GM12875 (cell line): ENCODE results near the gene TGFB1I1.
"Not testable (repeated sequence)": the region's sequence is repeated elsewhere in the genome, so short reads cannot be mapped to it uniquely, and the experiment has no call there.

Experiments
- H3K4me3 ChIP-seq: one replicate; pipeline ENCODE4 v1.5.1; 2011; ENCODE audit warnings: low read depth, low read length, control low read depth
- TF ChIP-seq, protein P1 (sequence below): IDR thresholded peaks from 2 replicates; pipeline ENCODE4 v1.5.1; 2011; ENCODE audit warnings: low read depth, mild to moderate bottlenecking, control low read depth, inconsistent platforms, low read length, moderate library complexity, borderline replicate concordance; ENCODE audit not compliant: insufficient read depth

Gene TGFB1I1

DNA sequence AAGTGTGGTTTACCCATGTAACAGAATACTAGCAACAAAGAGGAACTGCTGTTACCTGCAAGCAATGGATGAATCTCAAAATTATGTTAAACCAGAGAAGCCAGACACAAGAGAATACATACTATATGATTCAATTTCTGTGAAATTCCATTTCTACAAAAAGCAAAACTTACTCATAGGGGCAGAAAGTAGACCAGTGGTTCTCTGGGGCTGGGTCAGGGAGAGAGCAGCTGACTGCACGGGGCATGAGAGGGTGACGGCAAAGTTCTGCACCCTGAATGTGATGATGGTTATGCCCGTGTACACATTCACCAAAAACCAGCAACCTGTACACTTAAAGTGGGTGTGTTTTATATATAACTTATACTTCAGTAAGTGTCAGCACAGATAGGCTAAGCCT, 32.4 kb upstream of the TGFB1I1 start:
- no peak overlapping the region for H3K4me3 ChIP-seq
- TF ChIP-seq, protein P1, sequence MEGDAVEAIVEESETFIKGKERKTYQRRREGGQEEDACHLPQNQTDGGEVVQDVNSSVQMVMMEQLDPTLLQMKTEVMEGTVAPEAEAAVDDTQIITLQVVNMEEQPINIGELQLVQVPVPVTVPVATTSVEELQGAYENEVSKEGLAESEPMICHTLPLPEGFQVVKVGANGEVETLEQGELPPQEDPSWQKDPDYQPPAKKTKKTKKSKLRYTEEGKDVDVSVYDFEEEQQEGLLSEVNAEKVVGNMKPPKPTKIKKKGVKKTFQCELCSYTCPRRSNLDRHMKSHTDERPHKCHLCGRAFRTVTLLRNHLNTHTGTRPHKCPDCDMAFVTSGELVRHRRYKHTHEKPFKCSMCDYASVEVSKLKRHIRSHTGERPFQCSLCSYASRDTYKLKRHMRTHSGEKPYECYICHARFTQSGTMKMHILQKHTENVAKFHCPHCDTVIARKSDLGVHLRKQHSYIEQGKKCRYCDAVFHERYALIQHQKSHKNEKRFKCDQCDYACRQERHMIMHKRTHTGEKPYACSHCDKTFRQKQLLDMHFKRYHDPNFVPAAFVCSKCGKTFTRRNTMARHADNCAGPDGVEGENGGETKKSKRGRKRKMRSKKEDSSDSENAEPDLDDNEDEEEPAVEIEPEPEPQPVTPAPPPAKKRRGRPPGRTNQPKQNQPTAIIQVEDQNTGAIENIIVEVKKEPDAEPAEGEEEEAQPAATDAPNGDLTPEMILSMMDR, result no peak

DNA sequence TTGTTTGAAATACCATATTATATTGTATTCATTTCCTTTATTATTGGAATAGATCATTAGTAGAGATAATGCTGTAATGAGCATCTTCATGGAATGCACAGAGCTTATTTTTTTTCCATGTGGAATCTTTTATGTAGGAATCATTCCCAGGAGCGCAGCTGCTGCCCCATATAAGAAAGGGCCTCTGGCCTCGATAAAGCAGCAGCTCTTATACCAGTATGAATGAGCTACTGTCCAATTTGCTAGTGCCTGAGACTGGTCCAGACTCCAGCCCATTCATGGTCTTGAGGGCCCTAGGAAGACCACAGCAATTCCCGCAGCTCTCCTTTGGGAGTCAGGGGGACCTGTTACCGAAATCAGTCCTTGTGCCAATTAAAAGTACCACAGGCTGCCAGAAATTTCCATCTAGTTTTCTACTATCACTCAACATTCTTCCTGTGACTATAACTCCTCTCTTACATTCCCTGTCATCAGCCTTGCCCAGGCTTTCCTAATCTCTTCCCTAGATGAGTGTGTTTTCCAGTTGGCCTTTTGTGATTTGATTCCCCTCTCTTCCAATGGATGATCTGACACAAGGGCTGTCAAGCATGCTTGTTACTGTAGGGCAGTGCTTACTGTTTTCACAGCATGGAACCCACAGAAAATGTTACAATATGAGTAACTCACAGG, 31.3 kb upstream of the TGFB1I1 start:
- TF ChIP-seq, protein P1, result no peak

DNA sequence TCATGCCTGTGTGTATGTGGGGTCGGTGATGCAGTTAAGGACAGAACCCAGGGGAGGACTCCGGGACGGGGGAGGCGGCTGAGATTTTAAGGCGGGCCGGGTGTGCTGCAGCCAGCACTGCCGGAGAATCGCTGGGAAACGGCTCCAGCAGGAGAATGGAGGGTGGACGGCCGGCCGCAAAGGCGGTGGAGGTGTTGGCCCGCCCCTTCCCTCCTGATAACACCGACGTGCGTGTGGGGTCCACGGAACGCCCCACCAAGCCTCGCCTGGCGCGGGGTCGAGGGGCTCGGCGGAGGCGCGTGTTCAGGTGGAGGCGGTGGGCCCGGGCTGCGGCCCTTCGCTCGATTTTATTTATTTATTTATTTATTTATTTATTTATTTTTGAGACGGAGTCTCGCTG, 30.0 kb upstream of the TGFB1I1 start:
- TF ChIP-seq, protein P1, result no peak
- no peak overlapping the region for H3K4me3 ChIP-seq

More for the DNA sequence above, 31.3 kb upstream of the TGFB1I1 start:
- no peak overlapping the region for H3K4me3 ChIP-seq

DNA sequence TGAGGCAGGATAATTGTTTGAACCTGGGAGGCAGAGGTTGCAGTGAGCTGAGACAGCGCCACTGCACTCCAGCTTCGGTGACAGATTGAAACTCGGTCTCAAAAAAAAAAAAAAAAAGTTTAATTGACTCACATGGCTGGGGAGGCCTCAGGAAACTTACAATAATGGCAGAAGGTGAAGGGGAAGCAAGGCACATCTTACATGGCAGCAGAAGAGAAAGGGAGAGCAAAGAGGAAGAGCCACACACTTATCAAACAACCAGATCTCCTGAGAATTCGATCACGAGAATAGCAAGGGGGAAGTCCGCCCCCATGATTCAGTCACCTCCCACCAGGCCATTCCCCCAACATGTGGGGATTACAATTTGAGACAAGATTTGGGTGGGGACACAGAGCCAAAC, 26.0 kb upstream of the TGFB1I1 start:
- not testable (repeated sequence) for H3K4me3 ChIP-seq

DNA sequence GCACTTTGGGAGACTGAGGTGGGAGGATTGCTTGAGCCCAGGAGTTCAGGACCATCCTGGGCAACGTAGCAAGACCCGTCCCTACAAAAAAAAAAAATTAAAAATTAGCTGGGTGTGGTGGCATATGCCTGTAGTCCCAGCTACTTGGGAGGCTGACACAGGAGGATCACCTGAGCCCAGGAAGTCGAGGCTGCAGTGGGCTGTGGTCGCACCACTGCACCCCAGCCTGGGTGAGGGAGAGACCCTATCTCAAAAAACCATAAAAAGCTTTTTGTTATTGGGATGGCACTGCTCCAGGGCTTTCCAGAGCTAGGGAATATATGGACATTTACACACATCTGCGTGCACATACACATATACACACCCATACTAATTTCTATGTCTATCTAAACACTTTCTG, 20.8 kb upstream of the TGFB1I1 start:
- TF ChIP-seq, protein P1, result no peak
- no peak overlapping the region for H3K4me3 ChIP-seq

DNA sequence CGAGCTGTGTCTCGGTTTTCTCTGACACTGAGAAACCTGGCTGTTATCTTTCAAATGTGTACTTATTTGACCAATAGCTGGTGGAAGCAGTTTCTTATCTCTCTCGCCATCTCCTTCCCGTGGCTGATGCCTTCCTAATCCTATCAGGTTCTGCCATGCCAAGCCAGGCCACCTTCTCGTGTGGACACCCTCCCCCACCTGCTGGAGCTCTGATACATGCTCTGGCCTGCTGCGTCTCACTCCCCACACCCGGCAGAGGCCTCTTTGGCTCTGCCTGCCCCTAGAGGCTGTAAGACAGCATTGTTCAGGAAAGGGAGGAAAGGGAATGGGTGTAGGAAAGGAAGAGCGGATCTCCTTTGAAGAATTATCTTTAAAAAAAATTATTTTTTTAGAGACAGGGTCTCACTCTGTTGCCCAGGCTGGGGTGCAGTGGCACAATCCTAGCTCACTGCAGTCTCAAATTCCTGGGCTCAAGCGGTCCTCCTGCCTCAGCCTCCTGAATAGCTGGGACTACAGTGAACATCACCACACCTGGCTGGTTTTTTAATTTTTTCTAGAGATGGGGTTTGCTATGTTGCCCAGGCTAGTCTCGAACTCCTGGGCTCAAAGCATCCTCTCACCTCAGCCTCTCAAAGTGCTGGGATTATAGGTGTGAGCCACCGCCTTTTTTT, 20.1 kb upstream of the TGFB1I1 start:
- H3K4me3 ChIP-seq, result no peak overlapping the region
- TF ChIP-seq, protein P1, result peak; percentile 27; the same call in 1 of the 2 replicates

DNA sequence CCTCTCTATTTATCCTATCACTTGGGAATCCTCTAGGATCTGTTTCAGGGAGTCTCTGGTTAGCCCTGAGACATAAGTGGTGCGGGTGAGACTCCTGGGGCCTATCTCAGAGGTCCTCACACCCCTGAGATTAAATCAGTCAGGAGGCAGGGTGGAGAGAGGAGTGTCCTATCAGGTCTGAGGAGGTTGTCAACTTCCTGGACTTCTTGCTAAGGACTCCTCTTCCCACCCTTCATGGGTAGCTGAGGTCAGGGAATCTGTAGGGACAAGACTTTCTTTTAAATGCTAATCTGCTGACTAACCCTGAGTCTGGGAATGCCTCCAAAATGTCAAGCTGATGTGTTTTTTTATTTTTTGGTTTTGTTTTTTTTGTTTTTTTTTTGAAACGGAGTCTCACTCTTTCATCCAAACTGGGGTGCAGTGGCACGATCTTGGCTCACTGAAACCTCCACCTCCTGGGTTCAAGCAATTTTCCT, 19.3 kb upstream of the TGFB1I1 start:
- TF ChIP-seq, protein P1, result no peak

More for the DNA sequence above, 19.3 kb upstream of the TGFB1I1 start:
- H3K4me3 ChIP-seq, result no peak overlapping the region
